H1 (cell line): ENCODE results near the gene NOXRED1.

Experiments used
- JUND ChIP-seq: IDR thresholded peaks from 2 replicates; pipeline ENCODE4 v1.6.1; 2011; ENCODE audit warnings: mild to moderate bottlenecking, improper control_type of control experiment, low read length
- SIN3A ChIP-seq, 2 experiments: IDR thresholded peaks in 1 of 2; conservative IDR thresholded peaks in 1 of 2; 2 replicates each; pipeline ENCODE4 v1.6.1; 2011 to 2012; ENCODE audit warnings: low read length in 2 of 2, improper control_type of control experiment in 1 of 2, low read depth in 1 of 2, mild to moderate bottlenecking in 1 of 2
- ZNF274 ChIP-seq: IDR thresholded peaks from 2 replicates; pipeline ENCODE4 v1.7.0; 2012; ENCODE audit warnings: low read length, borderline replicate concordance; ENCODE audit errors: extremely low read depth
- TF ChIP-seq, protein P1 (sequence below), 3 experiments: IDR thresholded peaks; 1 replicate in 2 of 3; 2 replicates in 1 of 3; pipeline versions ENCODE4 v1.5.1 to v1.6.1; 2011; ENCODE audit warnings: low read length in 3 of 3, mild to moderate bottlenecking in 3 of 3, inconsistent platforms in 2 of 3, low read depth in 1 of 3, moderate library complexity in 1 of 3; ENCODE audit not compliant: insufficient read depth in 1 of 3; ENCODE audit errors: control extremely low read depth in 1 of 3
- TF ChIP-seq, protein P2 (sequence below): IDR thresholded peaks from 2 replicates; pipeline ENCODE4 v1.6.1; 2011; ENCODE audit warnings: low read depth, mild to moderate bottlenecking, low read length; ENCODE audit not compliant: insufficient read depth

DNA sequence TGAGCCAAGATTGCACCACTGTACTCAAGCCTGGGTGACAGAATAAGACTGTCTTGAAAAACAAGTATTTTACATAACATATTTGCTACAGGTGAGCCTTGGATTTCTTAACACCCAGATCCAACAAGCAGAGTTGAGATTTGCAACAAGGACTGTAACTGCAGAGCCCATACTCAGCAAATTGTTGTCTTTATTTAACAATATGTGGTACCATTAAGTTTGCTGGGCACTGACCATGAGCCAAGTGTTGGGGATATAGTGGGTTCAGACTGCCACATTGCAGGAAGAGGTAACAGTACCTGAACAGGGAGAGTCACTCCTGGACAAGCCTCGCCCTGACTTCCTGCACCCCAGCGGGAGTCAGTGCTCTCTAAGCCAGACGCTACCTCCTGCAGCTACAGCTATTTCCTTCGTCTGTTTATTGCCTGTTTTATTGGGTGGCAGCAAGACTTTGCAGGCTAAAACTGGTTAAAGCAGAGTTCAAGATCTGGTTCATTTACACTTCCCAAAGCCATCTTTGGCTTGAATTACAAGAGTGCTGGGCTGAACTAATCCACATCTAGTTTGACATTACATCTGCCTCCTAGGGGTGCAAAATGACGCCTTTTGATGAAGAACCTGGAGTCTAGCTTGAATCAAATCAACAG, 47.0 kb upstream of the NOXRED1 start:
- TF ChIP-seq, protein P1, sequence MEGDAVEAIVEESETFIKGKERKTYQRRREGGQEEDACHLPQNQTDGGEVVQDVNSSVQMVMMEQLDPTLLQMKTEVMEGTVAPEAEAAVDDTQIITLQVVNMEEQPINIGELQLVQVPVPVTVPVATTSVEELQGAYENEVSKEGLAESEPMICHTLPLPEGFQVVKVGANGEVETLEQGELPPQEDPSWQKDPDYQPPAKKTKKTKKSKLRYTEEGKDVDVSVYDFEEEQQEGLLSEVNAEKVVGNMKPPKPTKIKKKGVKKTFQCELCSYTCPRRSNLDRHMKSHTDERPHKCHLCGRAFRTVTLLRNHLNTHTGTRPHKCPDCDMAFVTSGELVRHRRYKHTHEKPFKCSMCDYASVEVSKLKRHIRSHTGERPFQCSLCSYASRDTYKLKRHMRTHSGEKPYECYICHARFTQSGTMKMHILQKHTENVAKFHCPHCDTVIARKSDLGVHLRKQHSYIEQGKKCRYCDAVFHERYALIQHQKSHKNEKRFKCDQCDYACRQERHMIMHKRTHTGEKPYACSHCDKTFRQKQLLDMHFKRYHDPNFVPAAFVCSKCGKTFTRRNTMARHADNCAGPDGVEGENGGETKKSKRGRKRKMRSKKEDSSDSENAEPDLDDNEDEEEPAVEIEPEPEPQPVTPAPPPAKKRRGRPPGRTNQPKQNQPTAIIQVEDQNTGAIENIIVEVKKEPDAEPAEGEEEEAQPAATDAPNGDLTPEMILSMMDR (IDR thresholded peaks at IDR 0.05; ENCODE audit: control extremely low read depth in 1 of 3, insufficient read depth in 1 of 3, low read depth in 1 of 3, low read length in 3 of 3) = no peak
- TF ChIP-seq JUND (no peak), ZNF274 (no peak), SIN3A (conservative IDR thresholded peaks at IDR 0.05 in 1 of 2, IDR thresholded peaks at IDR 0.05 in 1 of 2; ENCODE audit: low read depth in 1 of 2, low read length in 2 of 2) (no peak)
- TF ChIP-seq, protein P2, sequence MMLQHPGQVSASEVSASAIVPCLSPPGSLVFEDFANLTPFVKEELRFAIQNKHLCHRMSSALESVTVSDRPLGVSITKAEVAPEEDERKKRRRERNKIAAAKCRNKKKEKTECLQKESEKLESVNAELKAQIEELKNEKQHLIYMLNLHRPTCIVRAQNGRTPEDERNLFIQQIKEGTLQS = no peak
